Measurements from ENCODE around the gene CSNK1D. TPM values are rescaled to one million over a fixed set of nuclear protein-coding genes. Genes with fewer than 3 reads are reported as not detected.

The CSNK1D gene
- total RNA-seq, 1 donor from 2014 or later: 227 TPM

- Mint-ChIP-seq H3K27ac (peak overlapping the region; percentile 13), H3K27me3 (no peaks in the 10 kb centered on the region), H3K36me3 (ENCODE audit: insufficient read depth) (peaks cover 22% of the 10 kb centered on the region), H3K9me3 (ENCODE audit: low read depth) (no peaks in the 10 kb centered on the region), H3K4me1 (ENCODE audit: low read depth) (no peaks in the 10 kb centered on the region), H3K4me3 (ENCODE audit: low read depth) (no peak overlapping the region)
- no peak for TF ChIP-seq CTCF (IDR thresholded peaks at IDR 0.05; ENCODE audit: unreplicated experiment)
- DNase-seq (ENCODE audit: low spot score, unreplicated experiment): no peak
Observed at GRCh38 chr17:82245134-82246039, 28.1 kb downstream of the CSNK1D start.

- Mint-ChIP-seq H3K27ac (peak overlapping the region; percentile 79), H3K9me3 (ENCODE audit: low read depth) (no peaks in the 10 kb centered on the region), H3K27me3 (no peaks in the 10 kb centered on the region), H3K4me1 (ENCODE audit: low read depth) (no peaks in the 10 kb centered on the region), H3K4me3 (ENCODE audit: low read depth) (no peak overlapping the region), H3K36me3 (ENCODE audit: insufficient read depth) (peaks cover 22% of the 10 kb centered on the region)
- DNase-seq (ENCODE audit: low spot score, unreplicated experiment): no peak
- peak; percentile 63 for TF ChIP-seq CTCF (IDR thresholded peaks at IDR 0.05; ENCODE audit: unreplicated experiment)
Observed at GRCh38 chr17:82244413-82245133, 28.9 kb downstream of the CSNK1D start.

GRCh38 chr17:82243648-82244412 is 29.7 kb downstream of the CSNK1D start:
- H3K27me3 Mint-ChIP-seq: no peaks in the 10 kb centered on the region
- DNase-seq (ENCODE audit: low spot score, unreplicated experiment): no peak
- H3K27ac Mint-ChIP-seq: peak overlapping the region; percentile 79
- peaks cover 22% of the 10 kb centered on the region for H3K36me3 Mint-ChIP-seq (ENCODE audit: insufficient read depth)
- no peaks in the 10 kb centered on the region for H3K9me3 Mint-ChIP-seq (ENCODE audit: low read depth)
- H3K4me1 Mint-ChIP-seq (ENCODE audit: low read depth): peaks cover under 1% of the 10 kb centered on the region
- no peak overlapping the region for H3K4me3 Mint-ChIP-seq (ENCODE audit: low read depth)
- no peak for TF ChIP-seq CTCF (IDR thresholded peaks at IDR 0.05; ENCODE audit: unreplicated experiment)

GRCh38 chr17:82242977-82243647 is 30.4 kb downstream of the CSNK1D start:
- H3K9me3 Mint-ChIP-seq (ENCODE audit: low read depth): no peaks in the 10 kb centered on the region
- no peak for TF ChIP-seq CTCF (IDR thresholded peaks at IDR 0.05; ENCODE audit: unreplicated experiment)
- peaks cover 3% of the 10 kb centered on the region for H3K4me1 Mint-ChIP-seq (ENCODE audit: low read depth)
- no peaks in the 10 kb centered on the region for H3K27me3 Mint-ChIP-seq
- DNase-seq (ENCODE audit: low spot score, unreplicated experiment): no peak
- H3K27ac Mint-ChIP-seq: no peak overlapping the region
- no peak overlapping the region for H3K4me3 Mint-ChIP-seq (ENCODE audit: low read depth)
- H3K36me3 Mint-ChIP-seq (ENCODE audit: insufficient read depth): peaks cover 20% of the 10 kb centered on the region

- H3K4me3 Mint-ChIP-seq (ENCODE audit: low read depth): no peak overlapping the region
- peaks cover 18% of the 10 kb centered on the region for H3K36me3 Mint-ChIP-seq (ENCODE audit: insufficient read depth)
- H3K4me1 Mint-ChIP-seq (ENCODE audit: low read depth): peaks cover 3% of the 10 kb centered on the region
- no peaks in the 10 kb centered on the region for H3K27me3 Mint-ChIP-seq
- no peak overlapping the region for H3K27ac Mint-ChIP-seq
- no peak for DNase-seq (ENCODE audit: low spot score, unreplicated experiment)
- TF ChIP-seq CTCF (IDR thresholded peaks at IDR 0.05; ENCODE audit: unreplicated experiment): no peak
- no peaks in the 10 kb centered on the region for H3K9me3 Mint-ChIP-seq (ENCODE audit: low read depth)
Observed at GRCh38 chr17:82242698-82242976, 30.9 kb downstream of the CSNK1D start.
